Activated CD4-positive, alpha-beta T cell treated with anti-CD3 and anti-CD28 coated beads, Interleukin-2, Interleukin-6, amounts not matched to agents 100 ng/mL and 50 ng/mL, durations not matched to agents 16 hours and 8 hours (primary cell): ENCODE results near the gene KIDINS220.

ENCODE experiments used
- DNase-seq: peaks from one replicate; pipeline ENCODE4 v3.0.0-alpha.2; 2020

The KIDINS220 gene

DNA sequence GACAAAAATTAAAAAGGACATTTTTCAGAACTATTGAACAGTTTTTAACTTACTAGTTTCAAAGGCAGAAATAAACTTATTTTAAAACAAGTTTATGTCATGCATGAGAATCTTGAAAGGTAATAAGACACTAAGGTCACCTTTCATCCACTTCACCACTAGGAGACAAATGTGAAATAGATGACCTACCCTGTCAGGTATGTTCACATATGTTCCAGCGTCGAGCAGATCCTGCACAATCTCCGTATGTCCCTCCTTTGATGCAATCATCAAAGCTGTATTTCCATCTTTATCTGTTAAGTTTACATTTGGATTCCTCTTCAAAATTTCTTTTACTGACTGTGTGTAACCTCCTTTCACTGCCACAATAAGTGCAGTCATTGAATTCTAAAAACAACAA is 34.7 kb downstream of the KIDINS220 start:
- DNase-seq: no peak

DNA sequence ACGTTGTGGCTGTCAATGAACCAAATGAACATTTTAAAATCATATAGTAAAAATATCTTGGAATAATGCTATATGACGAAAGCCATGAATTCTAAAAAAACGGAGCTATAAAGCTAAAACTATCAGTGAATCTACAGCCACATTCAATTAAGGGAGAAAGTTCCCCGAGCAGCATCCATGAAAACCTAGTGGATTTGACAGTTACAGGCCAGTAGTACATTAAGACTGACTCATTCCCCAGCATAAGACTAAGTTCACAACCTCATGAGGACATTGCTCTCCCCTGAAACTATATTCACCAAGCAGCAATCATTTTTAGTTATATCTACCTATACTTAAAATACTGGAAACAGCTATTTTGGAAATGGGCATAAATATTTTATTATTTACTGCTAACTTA is 36.6 kb downstream of the KIDINS220 start:
- no peak for DNase-seq

DNA sequence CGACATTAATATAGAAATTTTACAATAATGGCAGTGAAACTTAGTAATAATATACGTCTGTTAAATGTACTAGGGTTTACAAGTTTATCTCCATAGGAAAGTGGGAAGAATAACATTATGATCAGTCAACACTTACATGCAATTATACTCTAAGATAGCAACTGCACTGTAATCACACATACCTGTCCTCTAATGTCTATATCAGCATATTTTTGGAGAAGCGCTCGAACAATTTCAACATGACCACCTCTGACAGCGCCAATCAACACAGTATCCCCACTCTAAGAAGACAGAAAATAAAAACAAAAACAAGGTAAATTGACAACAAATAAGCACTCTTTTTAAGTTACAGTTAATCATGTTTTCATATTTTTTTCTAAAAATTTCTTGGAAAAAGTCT is 37.2 kb downstream of the KIDINS220 start:
- DNase-seq: no peak

DNA sequence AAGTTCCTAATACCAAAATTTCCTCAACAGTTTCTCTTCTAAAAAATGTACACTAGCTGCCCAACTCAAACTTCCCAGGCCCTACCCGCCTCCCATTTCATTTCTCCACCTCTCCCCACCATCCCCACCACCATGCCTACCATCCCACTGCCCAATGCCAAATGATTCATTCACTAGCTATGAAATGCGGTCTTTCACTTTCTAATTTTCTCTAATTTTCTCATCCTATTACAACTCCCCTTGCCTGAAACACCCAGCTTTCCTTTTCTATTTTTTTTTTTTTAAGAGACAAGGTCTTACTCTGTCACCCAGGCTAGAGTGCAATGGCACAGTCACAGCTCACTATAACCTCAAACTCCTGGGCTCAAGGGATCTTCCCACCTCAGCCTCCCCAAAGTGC is 38.4 kb downstream of the KIDINS220 start:
- DNase-seq: no peak

DNA sequence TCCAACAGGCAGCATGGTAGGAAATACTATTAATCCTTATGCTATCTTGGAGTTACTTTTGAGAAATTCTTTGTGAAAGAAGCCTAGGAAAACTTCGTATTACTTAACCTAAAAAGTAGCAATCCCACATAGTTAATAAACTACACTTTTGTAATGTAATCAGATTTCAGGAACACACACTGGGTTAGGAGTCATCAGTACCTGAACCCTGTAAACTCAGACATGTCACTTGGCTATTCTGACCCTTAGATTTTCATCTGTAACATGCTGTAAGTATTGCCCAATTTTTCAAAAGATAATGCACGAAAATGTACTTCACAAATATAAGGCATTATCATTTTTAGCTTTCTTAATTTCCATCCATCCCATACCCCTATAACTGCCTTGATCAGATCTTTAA is 39.0 kb downstream of the KIDINS220 start:
- DNase-seq: no peak

DNA sequence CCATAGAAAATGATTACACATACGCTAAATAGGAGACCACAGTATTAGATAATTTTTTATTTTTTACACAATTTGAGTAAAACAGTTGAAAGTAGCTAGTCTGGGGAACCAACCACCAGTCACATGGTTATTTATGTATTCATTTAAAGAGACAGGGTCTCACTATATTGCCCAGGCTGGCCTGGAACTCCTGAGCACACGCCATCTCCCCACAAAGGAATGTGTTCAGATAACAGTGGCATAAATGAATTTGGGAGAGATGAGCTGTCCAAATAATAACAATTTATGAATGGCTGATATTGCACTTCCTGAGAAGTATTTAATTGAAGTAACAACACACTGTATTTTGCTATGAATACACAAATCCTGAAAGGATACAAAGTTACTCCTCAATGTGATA is 39.7 kb downstream of the KIDINS220 start:
- DNase-seq: no peak

DNA sequence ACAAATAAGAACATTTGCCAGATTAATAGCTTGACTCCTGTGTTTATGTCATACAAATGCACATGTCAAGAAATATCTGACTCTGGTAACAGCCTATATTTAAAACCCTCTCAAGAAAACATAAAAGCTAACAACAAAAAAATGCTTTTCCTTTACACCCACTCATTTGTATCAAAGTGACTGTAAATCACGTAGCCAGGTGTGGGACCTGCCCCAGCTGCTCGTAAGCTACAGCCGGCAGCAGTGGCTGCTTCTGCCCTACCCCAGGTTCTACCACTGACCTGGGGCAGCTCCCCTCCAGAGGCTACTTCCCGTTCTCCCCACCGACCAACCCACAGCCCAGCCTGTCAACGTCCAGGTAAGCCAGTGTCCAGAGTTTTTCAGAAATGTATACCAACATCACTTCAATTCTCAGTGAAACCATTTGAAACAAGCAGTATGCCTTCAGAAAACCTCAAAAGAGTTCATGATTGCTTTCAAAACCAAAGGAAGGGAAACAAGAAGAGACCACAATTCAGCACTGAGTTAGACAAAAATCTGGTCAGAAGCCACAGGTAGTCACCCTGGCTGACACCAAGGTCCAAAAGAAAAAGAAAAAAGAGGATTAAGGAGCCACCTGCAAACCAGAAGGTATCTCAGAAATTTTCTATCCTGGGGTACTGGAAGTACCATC is 40.4 kb downstream of the KIDINS220 start:
- DNase-seq: peak; percentile 27

DNA sequence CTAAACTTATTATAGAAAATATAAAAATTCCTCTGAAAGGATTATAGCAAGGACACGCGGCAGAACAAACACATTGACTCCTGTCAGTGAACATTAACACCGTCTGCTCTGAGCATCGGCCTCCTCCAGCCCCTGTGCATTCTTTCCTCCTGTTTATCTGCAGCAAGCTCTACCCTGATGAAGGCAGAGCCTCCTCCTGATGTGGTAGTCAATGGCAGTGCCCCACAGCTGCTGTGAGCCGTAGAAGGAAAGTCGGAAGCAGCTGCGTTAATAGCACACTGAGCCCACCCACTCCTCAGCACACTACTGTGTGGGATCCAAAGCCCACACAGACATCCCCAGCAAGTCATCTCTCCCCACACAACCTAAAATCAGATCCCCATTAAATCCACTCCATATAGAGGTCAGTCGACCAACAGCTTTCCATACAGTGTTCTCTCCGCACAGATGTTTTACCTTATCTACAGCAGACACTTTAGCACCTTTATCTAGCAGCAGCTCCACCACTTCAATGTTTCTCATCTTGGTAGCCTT is 41.0 kb downstream of the KIDINS220 start:
- DNase-seq: no peak

DNA sequence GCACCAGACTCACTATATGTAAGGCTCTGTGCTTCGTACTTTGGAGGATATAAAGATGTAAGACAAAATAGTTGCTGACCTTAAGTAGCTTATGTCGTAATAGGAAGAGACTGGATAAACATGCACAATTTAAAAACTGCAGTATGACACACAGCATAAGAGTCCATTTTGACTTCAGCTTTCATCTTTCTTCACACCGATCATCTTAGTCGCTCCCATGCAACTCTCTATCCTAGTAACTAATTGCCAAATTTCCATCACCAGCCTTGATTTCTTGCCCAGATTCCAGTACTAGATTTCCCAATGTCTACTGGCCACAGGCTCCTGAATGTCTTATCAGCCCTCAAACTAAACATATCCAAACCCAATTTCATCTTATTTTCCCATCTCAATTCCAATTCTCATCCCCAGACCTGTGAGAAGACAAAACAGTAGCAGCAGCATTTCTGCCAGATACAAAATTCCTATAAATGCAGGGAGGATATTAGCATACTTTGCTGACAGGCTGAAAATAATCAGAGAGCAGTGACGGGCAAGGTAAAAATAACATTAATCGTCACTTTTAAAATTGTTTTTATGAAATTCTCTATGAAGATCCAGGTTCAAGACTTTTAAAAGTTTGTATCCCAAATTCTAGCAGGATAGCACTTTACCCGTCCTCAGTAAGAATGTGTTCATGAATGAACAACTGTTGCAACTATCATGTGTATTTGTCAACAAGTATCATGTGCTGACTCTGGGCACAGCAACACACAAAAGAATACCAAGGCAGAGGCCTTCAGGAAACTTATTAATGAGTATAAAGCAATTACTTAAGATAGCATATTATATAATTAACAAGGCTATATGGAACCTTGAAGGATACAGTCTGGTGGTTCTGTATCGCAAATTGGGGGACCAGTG is 42.2 kb downstream of the KIDINS220 start:
- DNase-seq: no peak

DNA sequence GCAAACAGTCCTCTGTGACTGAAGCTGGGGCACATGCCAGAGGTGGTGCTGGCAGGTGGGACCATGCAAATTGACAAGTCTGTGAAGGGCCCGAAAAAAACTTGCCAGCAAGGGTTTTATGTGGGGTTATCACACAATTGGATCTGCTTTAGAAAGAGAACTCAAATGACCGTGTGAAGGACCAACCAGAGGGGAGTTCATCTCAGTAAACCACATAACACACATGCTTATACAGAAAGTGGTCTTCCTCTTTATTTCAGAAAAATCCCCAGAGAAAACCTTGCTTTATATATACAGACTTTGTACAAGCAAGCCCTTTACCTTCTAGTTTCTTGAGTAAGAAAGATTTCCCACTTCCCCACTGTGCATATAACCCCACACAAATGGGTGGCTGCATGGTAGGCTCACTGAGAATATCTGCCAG is 46.7 kb downstream of the KIDINS220 start:
- DNase-seq: no peak

DNA sequence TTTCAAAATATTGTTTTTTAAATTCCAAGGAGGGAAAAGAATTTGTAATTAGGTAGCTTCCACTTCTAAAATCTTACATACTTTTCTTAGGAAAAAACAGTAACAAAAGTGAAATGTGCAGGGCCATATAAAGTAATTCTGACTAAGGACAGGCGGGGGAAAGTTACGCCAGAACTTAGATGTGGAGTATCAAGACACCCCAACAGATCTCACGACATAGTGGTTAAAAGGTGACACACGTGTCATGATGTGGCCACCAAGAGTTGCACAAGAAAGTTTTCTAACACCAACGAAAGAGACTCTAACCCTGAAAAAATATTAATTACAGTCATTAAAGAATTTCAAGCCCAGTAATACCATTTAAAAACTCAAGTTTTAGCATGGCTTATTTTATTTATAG is 51.0 kb downstream of the KIDINS220 start:
- DNase-seq: no peak

DNA sequence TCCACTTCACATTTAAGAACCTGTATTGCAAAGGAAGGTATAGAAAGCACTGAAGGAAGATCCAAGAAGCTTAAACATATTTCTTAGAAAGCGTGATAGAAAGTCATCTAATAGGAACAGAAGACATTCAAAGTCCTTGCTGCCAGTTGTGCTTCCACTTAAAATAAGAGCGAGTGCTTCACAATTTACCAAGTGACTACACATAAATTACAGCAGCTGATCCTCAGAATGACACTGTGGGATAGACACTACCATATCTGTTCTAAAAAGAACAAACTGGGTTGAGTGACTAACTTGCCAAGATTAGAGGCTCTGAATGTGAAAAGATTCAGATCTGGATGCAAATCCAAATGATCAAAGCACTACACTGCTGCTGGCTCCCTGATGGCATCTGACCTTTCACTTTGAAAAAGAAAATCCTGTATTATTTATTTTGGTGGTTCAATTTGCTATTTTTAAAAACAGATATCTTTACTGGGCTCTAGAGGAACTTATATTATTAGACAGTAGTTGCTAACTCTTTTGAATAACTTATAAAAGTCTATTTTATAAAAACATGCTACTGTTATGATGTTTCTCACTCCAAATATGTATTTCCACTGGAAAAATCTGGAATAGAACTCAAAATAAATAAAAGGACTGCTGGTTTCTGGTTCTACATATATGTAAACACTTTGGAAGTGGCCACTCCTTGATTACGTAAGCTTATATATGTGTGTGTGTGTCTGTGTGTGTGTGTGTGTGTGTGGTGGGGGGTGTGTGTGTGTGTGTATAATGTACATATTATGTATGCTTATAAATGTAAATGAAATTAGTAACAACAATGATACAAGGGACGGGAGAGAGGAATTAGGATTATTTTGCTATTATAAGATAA is 57.4 kb downstream of the KIDINS220 start:
- DNase-seq: no peak

DNA sequence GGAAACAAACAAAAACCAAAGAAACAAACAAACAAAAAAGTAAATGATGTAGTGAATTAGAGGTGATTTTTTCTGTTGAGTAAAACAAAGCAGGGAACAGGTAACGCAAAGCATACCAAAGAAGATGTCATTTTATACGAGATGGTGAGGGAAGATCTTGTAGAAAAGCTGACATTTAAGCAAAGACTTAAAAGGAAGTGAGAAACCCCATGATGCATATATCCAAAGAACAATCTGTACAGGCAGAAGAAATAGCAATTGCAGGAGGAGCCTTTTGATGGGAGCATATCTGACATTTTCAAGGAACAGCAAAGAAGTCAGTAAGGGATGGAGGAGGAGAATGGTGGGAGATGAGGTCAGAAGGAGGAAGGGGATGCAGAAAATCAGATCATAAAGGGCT is 63.0 kb downstream of the KIDINS220 start:
- no peak for DNase-seq

DNA sequence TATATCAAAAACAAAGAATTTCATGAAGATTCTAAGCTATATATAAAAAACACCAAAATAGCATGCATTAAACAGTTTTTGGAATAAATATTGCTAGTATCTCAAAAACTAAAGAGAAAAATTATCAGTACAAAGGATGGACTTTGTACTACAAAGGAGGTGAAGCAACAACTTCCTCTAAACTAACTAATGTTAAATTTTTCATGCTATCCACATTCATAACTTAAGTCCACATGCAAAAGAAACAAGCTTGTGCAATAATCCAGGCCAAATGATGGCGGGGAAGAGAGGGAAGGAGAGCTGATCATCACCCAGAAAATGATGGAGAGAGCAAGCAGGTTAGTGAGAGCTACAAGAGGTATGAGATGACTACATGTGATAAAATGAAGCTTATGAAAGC is 70.1 kb downstream of the KIDINS220 start:
- DNase-seq: no peak

DNA sequence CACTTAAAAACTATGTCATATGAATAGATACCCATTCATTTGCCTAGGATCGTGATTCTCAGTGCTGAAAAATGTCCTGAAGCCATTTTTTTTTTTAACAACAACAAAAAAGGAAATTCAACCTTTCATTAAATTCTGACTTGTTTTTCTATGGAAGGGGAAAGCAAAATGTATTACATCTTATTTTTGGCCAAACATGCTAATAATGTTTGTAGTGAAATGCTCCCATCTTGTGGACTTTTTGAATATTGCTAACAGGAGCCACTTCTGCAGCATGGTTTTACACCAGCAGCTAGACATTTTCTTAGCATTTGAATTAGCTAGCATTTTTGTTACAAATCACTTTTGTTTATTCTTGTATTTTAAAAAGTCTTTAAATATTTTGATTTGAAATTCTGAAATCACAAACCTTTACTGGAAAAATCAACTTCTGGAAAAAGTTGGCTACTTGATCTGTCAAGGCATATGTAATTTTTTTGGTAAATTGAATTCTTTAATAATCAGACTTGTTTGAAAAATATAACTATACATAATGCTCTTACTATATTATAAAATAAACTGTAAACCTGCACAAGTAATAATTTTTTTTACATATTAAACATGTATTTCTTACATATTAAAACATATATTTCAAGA is 75.8 kb downstream of the KIDINS220 start:
- DNase-seq: peak; percentile 9

DNA sequence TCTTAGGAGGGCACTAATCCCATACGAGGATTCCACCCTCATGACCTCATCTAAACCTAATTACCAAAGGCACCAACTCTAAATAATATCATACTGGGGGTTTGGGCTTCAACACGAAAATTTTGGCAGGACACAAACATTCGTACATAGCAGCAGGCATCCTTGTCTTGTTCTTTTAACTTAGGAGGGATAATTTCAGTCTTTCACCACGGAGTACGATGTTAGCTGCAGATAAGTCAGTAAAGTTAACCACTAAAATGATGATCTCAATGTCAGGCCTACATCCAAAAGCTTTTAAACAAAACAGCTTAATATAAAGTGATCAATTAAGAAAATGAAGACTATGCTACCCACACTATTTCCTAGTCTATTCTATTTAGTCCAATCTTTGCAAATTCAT is 80.7 kb downstream of the KIDINS220 start:
- DNase-seq: no peak

DNA sequence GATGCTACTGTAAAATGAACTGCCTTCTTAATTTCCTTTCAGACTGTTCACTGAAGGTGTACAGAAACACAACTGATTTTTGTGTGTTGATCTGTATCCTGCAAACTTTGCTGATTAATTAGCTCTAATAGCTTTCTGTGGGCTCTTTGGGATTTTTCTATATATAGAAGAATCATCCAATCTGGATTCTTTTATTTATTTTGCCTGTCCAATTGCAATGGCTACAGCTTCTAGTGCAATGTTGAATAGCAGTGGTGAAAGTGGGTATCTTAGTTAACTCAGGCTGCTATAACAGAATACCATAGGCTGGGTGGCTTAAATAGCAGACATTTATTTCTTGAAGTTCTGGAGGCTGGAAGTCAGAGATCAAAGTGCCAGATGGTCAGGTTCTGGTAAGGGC is 81.2 kb downstream of the KIDINS220 start:
- DNase-seq: no peak

DNA sequence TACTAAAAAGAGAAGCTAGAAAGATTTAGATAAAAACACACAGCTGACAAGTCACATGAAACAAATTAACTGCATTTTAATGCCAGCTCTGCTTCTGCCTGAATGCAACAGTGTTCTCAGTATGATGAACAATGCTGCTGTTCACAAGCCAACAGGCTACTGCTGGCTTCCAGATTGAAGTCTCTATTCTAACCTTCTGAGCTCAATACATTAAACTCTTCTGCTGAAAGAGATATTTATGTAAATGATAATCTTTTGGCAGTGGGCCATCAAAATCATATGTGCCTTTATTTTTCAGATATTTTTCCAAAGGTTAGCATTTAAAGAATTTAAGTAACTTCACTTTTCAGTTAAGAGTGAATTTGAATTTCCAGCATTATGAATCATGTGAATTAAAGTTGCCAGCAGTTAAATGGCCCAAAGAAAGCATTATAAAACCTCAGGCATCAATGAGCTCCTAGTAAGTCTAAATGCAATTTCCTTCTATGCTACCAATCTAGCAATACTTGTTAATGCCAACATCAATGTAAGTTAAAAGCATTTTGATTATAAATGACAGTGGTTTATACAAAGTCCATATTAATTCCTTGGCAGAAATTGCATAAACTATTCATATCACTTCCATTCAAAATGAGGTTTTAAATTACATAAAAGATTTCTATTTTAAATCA is 83.2 kb downstream of the KIDINS220 start:
- DNase-seq: no peak

DNA sequence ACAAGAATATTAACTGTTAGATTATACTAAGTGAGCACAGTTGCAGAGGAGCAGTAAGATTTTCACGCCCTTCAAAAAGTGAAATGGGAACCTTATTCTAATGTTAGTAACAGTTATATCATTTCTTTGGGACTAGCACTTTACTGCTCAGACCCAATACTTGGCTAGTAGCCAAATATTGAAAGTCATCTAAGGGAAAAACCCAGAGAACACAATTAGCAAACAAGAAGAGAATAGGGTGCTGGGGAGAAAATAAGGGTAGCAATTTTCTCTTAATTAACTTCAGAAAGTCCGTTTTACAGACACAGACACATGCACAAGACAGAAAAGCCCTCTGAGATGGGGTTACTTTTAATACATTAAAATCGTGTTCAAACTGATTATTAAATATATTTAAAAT is 83.8 kb downstream of the KIDINS220 start:
- DNase-seq: no peak

DNA sequence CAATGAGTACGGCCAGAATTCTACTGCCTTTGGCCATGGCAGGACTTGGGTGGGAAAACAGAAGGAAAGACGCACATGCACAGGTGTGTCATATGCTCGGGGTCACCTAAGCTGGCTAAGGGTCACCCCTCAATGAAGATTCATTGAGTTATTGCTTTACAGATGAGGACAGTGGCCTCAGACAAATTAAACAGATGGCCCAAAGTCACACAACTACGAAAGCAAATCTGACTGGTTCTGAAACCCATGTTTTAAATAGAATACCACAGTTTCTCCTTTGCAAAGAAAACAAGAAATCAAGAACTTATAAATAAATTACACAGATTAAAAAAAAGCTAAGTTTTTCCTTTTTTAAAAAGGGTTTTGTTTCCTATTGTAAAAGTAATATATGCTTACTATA is 85.0 kb downstream of the KIDINS220 start:
- no peak for DNase-seq

DNA sequence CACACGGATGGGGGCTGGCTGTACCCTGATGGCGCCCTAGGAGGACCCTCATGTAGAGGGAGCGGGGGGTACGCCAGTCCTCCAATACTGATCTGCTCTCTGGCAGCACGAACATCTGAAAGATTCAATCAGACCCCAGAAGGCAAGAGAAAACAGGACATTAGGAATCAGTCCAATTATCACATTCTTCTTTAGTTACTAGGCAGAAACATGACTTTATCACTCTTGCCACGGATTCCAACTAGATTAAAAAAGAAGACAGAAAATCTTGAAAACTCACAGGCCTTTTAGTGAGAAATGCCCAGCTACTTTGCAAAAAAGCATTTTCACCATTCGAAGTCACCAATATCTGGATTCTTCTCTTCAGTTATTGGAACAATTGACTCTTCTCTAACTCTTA is 87.2 kb downstream of the KIDINS220 start:
- no peak for DNase-seq

DNA sequence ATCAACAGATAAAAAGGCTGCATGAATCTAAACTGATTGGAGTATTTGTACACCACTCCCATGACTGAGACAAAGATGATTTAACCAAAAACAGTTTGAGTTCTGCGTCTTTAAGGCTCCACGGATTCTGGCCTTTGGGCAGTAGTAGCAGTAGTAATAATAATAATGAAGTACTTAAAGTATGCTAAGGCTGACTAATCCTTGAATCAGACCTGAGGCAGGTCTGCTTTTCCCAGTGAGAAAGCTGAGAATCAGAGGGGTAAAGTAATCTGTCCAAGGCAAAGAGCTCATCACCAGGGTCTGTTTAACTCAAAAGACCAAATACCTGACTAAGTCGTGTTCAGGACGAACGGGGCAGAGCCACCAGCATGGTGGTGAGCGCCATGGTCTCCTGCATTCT is 94.2 kb downstream of the KIDINS220 start:
- no peak for DNase-seq
